Testis (tissue), 2 donors: ENCODE data around the gene CROCC.
"Not testable (repeated sequence)": the region's sequence is repeated elsewhere in the genome, so short reads cannot be mapped to it uniquely, and the experiment has no call there.

Source experiments
- POLR2A ChIP-seq: fragments of 450-650 bp; IDR thresholded peaks from one replicate; pipeline ENCODE4 v1.6.1; 2017; ENCODE audit warnings: antibody characterized with exemption, mild to moderate bottlenecking, moderate library complexity
- TF ChIP-seq, protein P1 (sequence below), 3 experiments: fragments of 450-650 bp in 2 of 3; fragments of 200-600 bp in 1 of 3; sonication (generic) in 1 of 3; IDR thresholded peaks; one replicate each; pipeline ENCODE4 v1.5.1; 2016 to 2019; ENCODE audit warnings: antibody characterized with exemption in 3 of 3, mild to moderate bottlenecking in 2 of 3, moderate library complexity in 1 of 3

DNA sequence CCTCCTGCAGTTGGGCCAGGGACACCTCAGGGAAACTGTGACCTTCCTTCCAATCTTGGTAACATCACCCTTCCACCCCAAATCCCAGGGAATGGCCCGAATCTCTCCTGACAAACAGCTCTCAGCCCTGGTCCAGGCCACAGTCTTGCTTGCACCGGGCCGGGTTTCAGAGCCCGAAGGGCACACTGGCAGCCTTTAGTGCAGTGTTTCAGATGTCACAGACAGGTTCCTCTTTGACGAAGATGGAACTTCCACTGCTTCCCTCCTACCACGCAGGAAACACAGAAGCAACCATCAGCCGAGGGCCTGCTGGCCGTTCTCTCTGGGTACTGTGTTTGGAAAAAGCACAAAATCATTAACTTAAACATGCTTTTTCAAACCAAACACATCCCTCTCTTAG, 9.0 kb upstream of the CROCC start:
- TF ChIP-seq, protein P1, sequence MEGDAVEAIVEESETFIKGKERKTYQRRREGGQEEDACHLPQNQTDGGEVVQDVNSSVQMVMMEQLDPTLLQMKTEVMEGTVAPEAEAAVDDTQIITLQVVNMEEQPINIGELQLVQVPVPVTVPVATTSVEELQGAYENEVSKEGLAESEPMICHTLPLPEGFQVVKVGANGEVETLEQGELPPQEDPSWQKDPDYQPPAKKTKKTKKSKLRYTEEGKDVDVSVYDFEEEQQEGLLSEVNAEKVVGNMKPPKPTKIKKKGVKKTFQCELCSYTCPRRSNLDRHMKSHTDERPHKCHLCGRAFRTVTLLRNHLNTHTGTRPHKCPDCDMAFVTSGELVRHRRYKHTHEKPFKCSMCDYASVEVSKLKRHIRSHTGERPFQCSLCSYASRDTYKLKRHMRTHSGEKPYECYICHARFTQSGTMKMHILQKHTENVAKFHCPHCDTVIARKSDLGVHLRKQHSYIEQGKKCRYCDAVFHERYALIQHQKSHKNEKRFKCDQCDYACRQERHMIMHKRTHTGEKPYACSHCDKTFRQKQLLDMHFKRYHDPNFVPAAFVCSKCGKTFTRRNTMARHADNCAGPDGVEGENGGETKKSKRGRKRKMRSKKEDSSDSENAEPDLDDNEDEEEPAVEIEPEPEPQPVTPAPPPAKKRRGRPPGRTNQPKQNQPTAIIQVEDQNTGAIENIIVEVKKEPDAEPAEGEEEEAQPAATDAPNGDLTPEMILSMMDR (IDR thresholded peaks at IDR 0.05): not testable (repeated sequence)
- not testable (repeated sequence) for TF ChIP-seq POLR2A
